HG02571 (cell line): ENCODE measurements around the gene ETV4.

Source experiments
- ATAC-seq: cut with Tn5 transposase; IDR thresholded peaks from one replicate; pipeline ENCODE4 v1.9.1; 2021; ENCODE audit warnings: mild to moderate bottlenecking, moderate library complexity; ENCODE audit not compliant: unreplicated experiment

ETV4 gene

GRCh38 chr17:43547189-43547550 lies 1.0 kb upstream of the ETV4 start:
- ATAC-seq, result no peak

GRCh38 chr17:43545383-43545632 lies 832 bp downstream of the ETV4 start:
- no peak for ATAC-seq

- ATAC-seq, result no peak
Measured at GRCh38 chr17:43543771-43544575, 2.2 kb downstream of the ETV4 start.

GRCh38 chr17:43543300-43543699 lies 2.8 kb downstream of the ETV4 start:
- ATAC-seq, result no peak

- no peak for ATAC-seq
Measured at GRCh38 chr17:43542859-43543258, 3.3 kb downstream of the ETV4 start.

GRCh38 chr17:43540821-43541674 lies 5.1 kb downstream of the ETV4 start:
- ATAC-seq, result no peak

- no peak for ATAC-seq
Measured at GRCh38 chr17:43536236-43536992, 9.7 kb downstream of the ETV4 start.

GRCh38 chr17:43534909-43535308 lies 11.2 kb downstream of the ETV4 start:
- ATAC-seq, result no peak

GRCh38 chr17:43533699-43534098 lies 12.4 kb downstream of the ETV4 start:
- no peak for ATAC-seq

- ATAC-seq, result no peak
Measured at GRCh38 chr17:43532581-43532980, 13.6 kb downstream of the ETV4 start.

- ATAC-seq, result no peak
Measured at GRCh38 chr17:43531955-43532354, 14.2 kb downstream of the ETV4 start.

- ATAC-seq, result no peak
Measured at GRCh38 chr17:43531082-43531378, 15.1 kb downstream of the ETV4 start.

GRCh38 chr17:43530288-43531081 lies 15.7 kb downstream of the ETV4 start:
- no peak for ATAC-seq

- ATAC-seq, result no peak
Measured at GRCh38 chr17:43529947-43530287, 16.2 kb downstream of the ETV4 start.

GRCh38 chr17:43528988-43529814 lies 16.9 kb downstream of the ETV4 start:
- ATAC-seq, result no peak

GRCh38 chr17:43528319-43528987 lies 17.7 kb downstream of the ETV4 start:
- no peak for ATAC-seq

GRCh38 chr17:43526886-43527648 lies 19.1 kb downstream of the ETV4 start:
- ATAC-seq, result no peak

GRCh38 chr17:43524945-43525575 lies 21.1 kb downstream of the ETV4 start:
- ATAC-seq, result no peak

GRCh38 chr17:43521389-43521788 lies 24.8 kb downstream of the ETV4 start:
- no peak for ATAC-seq
